ENCODE results near the gene LAMTOR5. TPM values are rescaled to one million over a fixed set of nuclear protein-coding genes. Genes with fewer than 3 reads are reported as not detected.
A peak's percentile ranks its signal among the peaks of the same experiment; 100 is the strongest.

The LAMTOR5 gene
- polyA plus RNA-seq, 3 donors = 304 to 420 (median 368) TPM

- peaks cover 43% of the 10 kb centered on the region for H3K4me1 Mint-ChIP-seq
- no peak for TF ChIP-seq CTCF (IDR thresholded peaks at IDR 0.05)
- no peaks in the 10 kb centered on the region for H3K27me3 Mint-ChIP-seq (ENCODE audit: low read depth in 3 of 3)
- intact Hi-C loops (cut with micrococcal nuclease) = no loop called here
- no peak overlapping the region for H3K4me2 ChIP-seq (replicated peaks; ENCODE audit: extremely low read depth, low read length, poor library complexity, severe bottlenecking)
- H4K20me1 ChIP-seq (ENCODE audit: insufficient read depth, low read length) = no peaks in the 10 kb centered on the region
- H3K27ac ChIP-seq (ENCODE audit: low read depth in 1 of 2, low read length in 2 of 2) = no peak overlapping the region
- no peak for DNase-seq
- H3K4me3 ChIP-seq (replicated peaks in 1 of 3; ENCODE audit: low read depth in 2 of 3, low read length in 3 of 3) = no peak overlapping the region
- no CpG with 5 or more reads among the region's 1 CpG for WGBS (ENCODE audit: insufficient coverage)
- H3K4me3 Mint-ChIP-seq = no peak overlapping the region
- H3K9me3 Mint-ChIP-seq = no peaks in the 10 kb centered on the region
- H3K9ac ChIP-seq (ENCODE audit: insufficient read depth, low read length, poor library complexity, severe bottlenecking) = no peak overlapping the region
- no peak overlapping the region for H2AFZ ChIP-seq (ENCODE audit: insufficient read depth, low read depth, low read length, poor library complexity, severe bottlenecking)
- peaks cover 23 to 46% of the 10 kb centered on the region in 2 donors for H3K36me3 Mint-ChIP-seq
- H3K27me3 ChIP-seq (ENCODE audit: control insufficient read depth in 2 of 2, insufficient read depth in 2 of 2, low read length in 2 of 2) = no peaks in the 10 kb centered on the region
- H3K4me1 ChIP-seq (ENCODE audit: control insufficient read depth in 1 of 2, insufficient read depth in 2 of 2, low read length in 2 of 2) = peaks cover 36 to 40% of the 10 kb centered on the region in 2 donors
- H3K9me3 ChIP-seq (replicated peaks in 1 of 2; ENCODE audit: control insufficient read depth in 1 of 2, insufficient read depth in 1 of 2, low read length in 2 of 2) = no peaks in the 10 kb centered on the region
- no peaks in the 10 kb centered on the region for H3K79me2 ChIP-seq (ENCODE audit: insufficient read depth, low read length)
- peaks cover 2 to 20% of the 10 kb centered on the region in 2 donors for H3K36me3 ChIP-seq (replicated peaks in 1 of 2; ENCODE audit: control insufficient read depth in 1 of 2, insufficient read depth in 2 of 2, low read length in 2 of 2)
- H3K27ac Mint-ChIP-seq = peak overlapping the region; percentile 19 to 84 (median 57)
Measured at GRCh38 chr1:110385369-110385768, 22.1 kb downstream of the LAMTOR5 start.

- intact Hi-C loops (cut with micrococcal nuclease) = no loop called here
- Mint-ChIP-seq H3K9me3 (no peaks in the 10 kb centered on the region), H3K4me1 (peaks cover 49% of the 10 kb centered on the region), H3K27ac (peak overlapping the region in 6 of 7 donors; percentile 23 to 84 (median 58)), H3K4me3 (peak overlapping the region in 1 of 2 donors; percentile 39), H3K36me3 (peaks cover 19 to 40% of the 10 kb centered on the region in 2 donors), H3K27me3 (ENCODE audit: low read depth in 3 of 3) (no peaks in the 10 kb centered on the region)
- no peaks in the 10 kb centered on the region for H3K27me3 ChIP-seq (ENCODE audit: control insufficient read depth in 2 of 2, insufficient read depth in 2 of 2, low read length in 2 of 2)
- H2AFZ ChIP-seq (ENCODE audit: insufficient read depth, low read depth, low read length, poor library complexity, severe bottlenecking) = no peak overlapping the region
- no peak overlapping the region for H3K9ac ChIP-seq (ENCODE audit: insufficient read depth, low read length, poor library complexity, severe bottlenecking)
- H3K9me3 ChIP-seq (replicated peaks in 1 of 2; ENCODE audit: control insufficient read depth in 1 of 2, insufficient read depth in 1 of 2, low read length in 2 of 2) = no peaks in the 10 kb centered on the region
- H3K27ac ChIP-seq (ENCODE audit: low read depth in 1 of 2, low read length in 2 of 2) = peak overlapping the region in 1 of 2 donors; percentile 67
- H3K36me3 ChIP-seq (replicated peaks in 1 of 2; ENCODE audit: control insufficient read depth in 1 of 2, insufficient read depth in 2 of 2, low read length in 2 of 2) = peaks cover 2 to 20% of the 10 kb centered on the region in 2 donors
- H3K4me3 ChIP-seq (replicated peaks in 1 of 3; ENCODE audit: low read depth in 2 of 3, low read length in 3 of 3) = no peak overlapping the region
- TF ChIP-seq CTCF (IDR thresholded peaks at IDR 0.05) = no peak
- no peak overlapping the region for H3K4me2 ChIP-seq (replicated peaks; ENCODE audit: extremely low read depth, low read length, poor library complexity, severe bottlenecking)
- no peaks in the 10 kb centered on the region for H4K20me1 ChIP-seq (ENCODE audit: insufficient read depth, low read length)
- peak in 2 of 3 donors; percentile 6 to 33 for DNase-seq
- H3K79me2 ChIP-seq (ENCODE audit: insufficient read depth, low read length) = no peaks in the 10 kb centered on the region
- H3K4me1 ChIP-seq (ENCODE audit: control insufficient read depth in 1 of 2, insufficient read depth in 2 of 2, low read length in 2 of 2) = peaks cover 41 to 46% of the 10 kb centered on the region in 2 donors
- WGBS (ENCODE audit: insufficient coverage) = 62% methylated on average over 5 of the region's 19 CpGs
Measured at GRCh38 chr1:110384581-110385321, 22.7 kb downstream of the LAMTOR5 start.
